Measurements from ENCODE around the gene OSBPL10. TPM values are rescaled to one million over a fixed set of nuclear protein-coding genes. Genes with fewer than 3 reads are reported as not detected.
A peak's percentile ranks its signal among the peaks of the same experiment; 100 is the strongest.

The OSBPL10 gene
- total and polyA plus RNA-seq, 2 of the 8 experiments (the other 6 are each of a cell fraction or from before 2014, with no cell fraction given) = 26.2 to 86.7 TPM

- no peak overlapping the region for H3K18ac ChIP-seq (ENCODE audit: extremely low read depth, low read length)
- no peaks in the 10 kb centered on the region for H3K9me3 ChIP-seq (ENCODE audit: insufficient read depth in 2 of 2, low read depth in 1 of 2, low read length in 1 of 2)
- H3K56ac ChIP-seq (replicated peaks; ENCODE audit: insufficient read length, low read depth, low read length) = no peak overlapping the region
- peaks cover 0 to 1% (median 0%) of the 10 kb centered on the region in 4 experiments; a peak in 1 of 7 replicates for H3K27me3 ChIP-seq (replicated peaks in 1 of 4; ENCODE audit: control insufficient read depth in 3 of 4, extremely low read depth in 1 of 4, insufficient read depth in 3 of 4, low read length in 3 of 4)
- H3K9ac ChIP-seq (replicated peaks in 1 of 4; ENCODE audit: extremely low read depth in 1 of 4, low read depth in 3 of 4, low read length in 3 of 4) = peak overlapping the region in 1 of 4 experiments; percentile 34; a peak in 1 of 7 replicates
- no peak overlapping the region for H3K4me3 ChIP-seq (ENCODE audit: extremely low read depth in 1 of 4, insufficient read depth in 2 of 4, low read depth in 3 of 4, low read length in 4 of 4)
- H3K79me1 ChIP-seq (ENCODE audit: low read depth, low read length) = no peaks in the 10 kb centered on the region
- H3K79me2 ChIP-seq (ENCODE audit: control insufficient read depth in 1 of 2, insufficient read depth in 2 of 2, low read length in 2 of 2) = peaks cover 0 to 20% of the 10 kb centered on the region in 2 experiments; a peak in 2 of 4 replicates
- H2BK5ac ChIP-seq (ENCODE audit: low read depth, low read length) = no peak overlapping the region
- H4K5ac ChIP-seq (ENCODE audit: insufficient read length, low read depth, low read length) = no peak overlapping the region
- H3K23ac ChIP-seq (ENCODE audit: insufficient read length) = no peak overlapping the region
- H3K4ac ChIP-seq (replicated peaks; ENCODE audit: insufficient read length, low read depth, low read length) = no peak overlapping the region
- H2AK5ac ChIP-seq (ENCODE audit: low read depth, low read length) = no peak overlapping the region
- 88% methylated on average over 2 of the region's 2 CpGs; no CpG with 5 or more reads in 1 of the 2 experiments for WGBS, 2 experiments (ENCODE audit: extremely low coverage in 1 of 2, insufficient coverage in 1 of 2, insufficient read length in 1 of 2, insufficient replicate concordance in 2 of 2, low coverage in 1 of 2, low lambda C conversion rate in 2 of 2, missing lambda C conversion rate in 1 of 2)
- H3K23me2 ChIP-seq (ENCODE audit: low read depth, low read length) = no peaks in the 10 kb centered on the region
- H4K8ac ChIP-seq (ENCODE audit: extremely low read depth, insufficient read depth, low read length) = no peak overlapping the region
- POLR2A ChIA-PET (ENCODE audit: partially characterized antibody) = no interaction called here
- CTCF ChIA-PET (ENCODE audit: partially characterized antibody) = interaction anchor here (1.0 kb wide), 1 partner anchor 84 kb away, joined by 6 read pairs; the partner anchor contains the start of gene STT3B
- H3K14ac ChIP-seq (ENCODE audit: insufficient read length) = no peak overlapping the region
- H3K27ac ChIP-seq (ENCODE audit: low read depth, low read length) = no peak overlapping the region
- FAIRE-seq = no peak
- H3K4me1 ChIP-seq (replicated peaks in 1 of 4; ENCODE audit: control insufficient read depth in 3 of 4, insufficient read depth in 4 of 4, low read length in 3 of 4) = peaks cover 0 to 2% (median 0%) of the 10 kb centered on the region in 4 experiments; a peak in 1 of 7 replicates
- H2BK20ac ChIP-seq (ENCODE audit: low read length) = no peak overlapping the region
- no peaks in the 10 kb centered on the region for H4K20me1 ChIP-seq (replicated peaks in 1 of 2; ENCODE audit: control insufficient read depth in 1 of 2, insufficient read depth in 2 of 2, low read length in 2 of 2)
- H2AFZ ChIP-seq (ENCODE audit: low read length) = no peak overlapping the region
- H4K91ac ChIP-seq (replicated peaks; ENCODE audit: insufficient read length, low read length) = no peak overlapping the region
- no peak for DNase-seq (ENCODE audit: low read depth in 1 of 2, low spot score in 2 of 2)
- no peak overlapping the region for H2BK120ac ChIP-seq (replicated peaks; ENCODE audit: low read depth, low read length)
- no peak overlapping the region for H2BK15ac ChIP-seq (ENCODE audit: low read length)
- no peak overlapping the region for H3K4me2 ChIP-seq (ENCODE audit: insufficient read depth in 1 of 2, low read depth in 2 of 2, low read length in 2 of 2)
- peaks cover 0 to 20% (median 3%) of the 10 kb centered on the region in 4 experiments; a peak in 2 of 8 replicates for H3K36me3 ChIP-seq (ENCODE audit: control insufficient read depth in 2 of 4, insufficient read depth in 4 of 4, low read length in 3 of 4)
- H2BK12ac ChIP-seq (ENCODE audit: low read depth, low read length) = no peak overlapping the region
- TF ChIP-seq BCL11A (IDR thresholded peaks at IDR 0.05; ENCODE audit: low read depth in 2 of 2, low read length in 2 of 2) = no peak
- no peak for TF ChIP-seq SAP30 (IDR thresholded peaks at IDR 0.05; ENCODE audit: insufficient read depth, insufficient replicate concordance, low read length)
- no peak for TF ChIP-seq EP300 (IDR thresholded peaks at IDR 0.05; ENCODE audit: borderline replicate concordance in 1 of 2, low read depth in 2 of 2, low read length in 2 of 2)
- TF ChIP-seq JUN (IDR thresholded peaks at IDR 0.05; ENCODE audit: low read depth, low read length) = no peak
- no peak for TF ChIP-seq KDM5A (IDR thresholded peaks at IDR 0.05; ENCODE audit: low read length)
- no peak for TF ChIP-seq YY1 (IDR thresholded peaks at IDR 0.05; ENCODE audit: low read depth, low read length)
Measured at GRCh38 chr3:31616711-31617110, 364.4 kb downstream of the OSBPL10 start.
